Measurements from ENCODE around the gene HSBP1L1.

The HSBP1L1 gene

DNA sequence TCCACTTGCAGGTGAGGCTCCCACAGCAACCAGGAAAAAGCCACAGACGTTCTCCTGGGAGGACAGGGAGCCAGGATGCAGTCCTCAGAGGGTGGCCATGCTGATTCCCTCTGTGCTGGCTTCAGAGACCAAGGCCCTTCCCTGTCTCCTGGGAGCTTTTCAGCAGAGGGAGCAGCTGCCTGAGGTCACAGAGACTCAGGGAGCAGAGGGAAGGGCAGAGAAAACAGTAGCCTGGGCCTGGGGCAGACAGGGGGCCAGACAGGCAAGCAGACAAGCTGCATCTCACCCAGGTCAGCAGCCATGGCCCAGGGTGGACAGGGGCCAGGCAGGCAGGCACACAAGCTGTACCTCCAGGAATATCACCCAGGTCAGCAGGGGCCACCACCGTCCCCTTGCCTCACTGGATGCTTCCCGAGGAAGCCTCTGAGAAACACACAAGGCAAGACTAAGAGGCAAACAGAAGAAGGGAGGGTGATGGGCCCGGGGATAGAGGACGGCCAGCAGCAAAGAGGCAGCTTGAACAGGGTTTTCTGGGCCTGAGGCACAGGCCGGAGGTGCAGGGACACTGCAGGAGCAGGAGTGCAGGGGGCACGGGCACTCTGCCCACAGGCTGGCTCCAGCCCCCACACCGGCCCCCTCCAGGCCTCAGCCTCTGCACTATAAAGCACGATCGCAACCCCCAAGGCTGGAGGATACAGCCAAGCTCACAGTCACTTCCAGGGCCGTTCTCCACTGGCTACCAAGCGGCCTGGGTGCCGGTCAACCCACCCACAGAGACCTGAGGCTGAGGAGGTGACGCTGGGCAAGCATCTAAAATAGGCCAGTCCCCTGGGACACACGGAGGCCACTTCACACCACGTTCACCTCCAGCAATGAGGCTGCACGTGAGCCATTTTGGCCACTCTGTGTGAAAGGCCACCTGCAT is 19.1 kb upstream of the HSBP1L1 start:
- no peak overlapping the region for H3K4me3 ChIP-seq (ENCODE audit: low read depth, low read length)
- no peak for DNase-seq (ENCODE audit: low read depth)
- TF ChIP-seq MYC (IDR thresholded peaks at IDR 0.05; ENCODE audit: low read depth, low read length) = no peak
- TF ChIP-seq, protein P1, sequence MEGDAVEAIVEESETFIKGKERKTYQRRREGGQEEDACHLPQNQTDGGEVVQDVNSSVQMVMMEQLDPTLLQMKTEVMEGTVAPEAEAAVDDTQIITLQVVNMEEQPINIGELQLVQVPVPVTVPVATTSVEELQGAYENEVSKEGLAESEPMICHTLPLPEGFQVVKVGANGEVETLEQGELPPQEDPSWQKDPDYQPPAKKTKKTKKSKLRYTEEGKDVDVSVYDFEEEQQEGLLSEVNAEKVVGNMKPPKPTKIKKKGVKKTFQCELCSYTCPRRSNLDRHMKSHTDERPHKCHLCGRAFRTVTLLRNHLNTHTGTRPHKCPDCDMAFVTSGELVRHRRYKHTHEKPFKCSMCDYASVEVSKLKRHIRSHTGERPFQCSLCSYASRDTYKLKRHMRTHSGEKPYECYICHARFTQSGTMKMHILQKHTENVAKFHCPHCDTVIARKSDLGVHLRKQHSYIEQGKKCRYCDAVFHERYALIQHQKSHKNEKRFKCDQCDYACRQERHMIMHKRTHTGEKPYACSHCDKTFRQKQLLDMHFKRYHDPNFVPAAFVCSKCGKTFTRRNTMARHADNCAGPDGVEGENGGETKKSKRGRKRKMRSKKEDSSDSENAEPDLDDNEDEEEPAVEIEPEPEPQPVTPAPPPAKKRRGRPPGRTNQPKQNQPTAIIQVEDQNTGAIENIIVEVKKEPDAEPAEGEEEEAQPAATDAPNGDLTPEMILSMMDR (IDR thresholded peaks at IDR 0.05; ENCODE audit: low read depth, low read length) = peak; percentile 1

DNA sequence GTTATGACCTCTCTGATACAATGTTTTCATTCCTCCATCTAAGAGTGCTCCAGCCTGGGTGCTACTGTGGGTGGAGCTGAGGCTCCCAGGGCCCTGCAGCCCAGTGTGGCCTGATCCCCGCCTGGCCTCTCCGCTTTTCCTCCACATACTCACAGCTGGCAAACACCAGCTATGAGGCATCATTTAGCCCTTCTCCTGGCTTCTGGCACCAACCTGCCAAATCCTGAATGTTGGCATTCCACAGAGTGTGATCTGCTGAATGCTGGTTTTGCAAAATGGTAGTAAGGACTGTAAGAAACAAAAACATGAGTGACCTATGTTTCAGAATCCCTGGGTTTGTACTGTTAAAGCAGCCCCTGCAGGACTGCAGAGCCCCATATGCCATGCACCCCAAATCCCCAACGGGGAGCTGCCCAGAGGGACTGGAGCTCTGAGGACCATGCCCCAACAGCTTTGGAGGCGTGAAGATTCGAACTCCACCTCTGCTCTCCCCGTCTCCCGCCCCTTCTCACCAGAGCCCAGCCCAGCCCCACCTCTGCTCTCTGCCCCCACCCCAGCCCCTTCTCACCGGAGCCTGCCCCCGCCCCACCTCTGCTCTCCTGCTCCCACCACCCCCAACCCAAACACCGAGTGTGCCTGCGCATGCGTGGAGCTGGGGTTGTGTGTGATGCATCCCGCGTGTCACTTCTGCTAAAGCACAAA is 17.2 kb upstream of the HSBP1L1 start:
- TF ChIP-seq, protein P1 (IDR thresholded peaks at IDR 0.05; ENCODE audit: low read depth, low read length) = no peak
- TF ChIP-seq, protein P2, sequence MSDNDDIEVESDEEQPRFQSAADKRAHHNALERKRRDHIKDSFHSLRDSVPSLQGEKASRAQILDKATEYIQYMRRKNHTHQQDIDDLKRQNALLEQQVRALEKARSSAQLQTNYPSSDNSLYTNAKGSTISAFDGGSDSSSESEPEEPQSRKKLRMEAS (IDR thresholded peaks at IDR 0.05; ENCODE audit: low read depth, low read length) = no peak
- TF ChIP-seq MYC (IDR thresholded peaks at IDR 0.05; ENCODE audit: low read depth, low read length) (no peak), POLR2A (IDR thresholded peaks at IDR 0.05; ENCODE audit: extremely low read depth, insufficient read length) (no peak)
- no peak overlapping the region for H3K4me3 ChIP-seq (ENCODE audit: low read depth, low read length)
- DNase-seq (ENCODE audit: low read depth) = no peak

DNA sequence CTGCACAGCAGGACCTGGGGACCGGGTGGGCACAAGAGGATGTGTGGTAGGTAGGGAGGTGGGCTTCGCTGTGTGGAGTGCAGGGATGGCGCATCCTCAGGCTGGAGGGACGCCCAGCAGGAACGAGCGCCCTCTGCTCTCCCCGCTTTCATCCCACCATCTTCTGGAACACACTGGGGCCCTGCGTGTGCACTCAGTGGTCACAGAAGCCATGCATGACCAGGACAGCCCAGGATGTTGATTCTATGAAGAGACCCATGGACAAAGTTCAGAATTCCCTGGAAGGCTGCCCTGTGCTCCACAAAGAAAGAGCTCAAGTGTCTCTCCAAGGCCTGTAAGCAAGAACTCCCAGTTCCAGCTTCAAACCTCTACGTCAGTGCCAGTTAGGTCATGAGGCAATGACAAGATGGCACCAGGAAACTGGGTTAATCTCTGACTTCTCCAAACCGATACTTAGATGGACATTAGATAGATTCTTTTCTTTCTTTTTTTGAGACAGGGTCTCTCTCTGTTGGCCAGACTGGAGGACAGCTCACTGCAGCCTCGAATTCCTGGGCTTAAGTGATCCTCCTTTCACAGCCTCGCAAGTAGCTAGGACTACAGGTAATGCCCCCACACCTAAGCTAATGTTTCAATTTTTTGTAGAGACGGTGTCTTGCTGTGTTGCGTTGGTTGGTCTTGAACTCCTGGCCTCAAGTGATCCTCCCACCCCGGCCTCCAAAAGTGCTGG is 16.4 kb upstream of the HSBP1L1 start:
- TF ChIP-seq, protein P2 (IDR thresholded peaks at IDR 0.05; ENCODE audit: low read depth, low read length) = no peak
- TF ChIP-seq POLR2A (IDR thresholded peaks at IDR 0.05; ENCODE audit: extremely low read depth, insufficient read length) (no peak), MYC (IDR thresholded peaks at IDR 0.05; ENCODE audit: low read depth, low read length) (no peak)
- TF ChIP-seq, protein P1 (IDR thresholded peaks at IDR 0.05; ENCODE audit: low read depth, low read length) = no peak
- no peak for DNase-seq (ENCODE audit: low read depth)
- H3K4me3 ChIP-seq (ENCODE audit: low read depth, low read length) = no peak overlapping the region

DNA sequence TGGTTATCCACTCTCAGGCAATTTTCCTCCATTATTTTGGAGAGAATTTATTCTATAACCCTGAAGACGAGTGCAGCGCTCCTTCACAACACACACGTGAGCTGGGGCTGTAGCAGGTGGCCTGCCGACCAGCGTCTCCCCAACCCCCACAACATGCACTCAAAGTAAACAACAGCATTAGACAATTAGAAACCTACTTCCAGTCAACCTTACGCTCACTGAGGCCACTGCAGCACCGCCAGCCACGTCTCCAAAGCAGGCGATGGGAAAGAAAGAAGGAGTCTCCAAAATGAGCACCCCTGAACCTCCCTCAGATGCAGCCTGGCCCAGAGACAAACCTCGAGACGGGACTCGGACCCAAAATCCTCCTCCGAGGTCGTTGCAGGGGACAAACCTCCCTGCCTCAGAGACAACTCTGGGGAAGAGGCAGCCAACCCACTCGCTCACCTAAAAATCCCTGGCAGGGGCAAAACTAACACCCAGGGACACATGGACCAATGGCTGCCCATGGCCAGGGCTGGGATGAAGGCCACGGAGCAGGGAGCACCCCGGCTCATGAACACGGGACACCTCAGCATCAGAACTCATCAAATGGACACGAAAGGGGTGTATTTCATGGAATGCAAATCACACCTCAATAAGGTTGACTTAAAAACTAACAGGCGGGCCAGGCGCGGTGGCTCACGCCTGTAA is 15.6 kb upstream of the HSBP1L1 start:
- no peak overlapping the region for H3K4me3 ChIP-seq (ENCODE audit: low read depth, low read length)
- TF ChIP-seq POLR2A (IDR thresholded peaks at IDR 0.05; ENCODE audit: extremely low read depth, insufficient read length) = no peak
- TF ChIP-seq, protein P2 (IDR thresholded peaks at IDR 0.05; ENCODE audit: low read depth, low read length) = no peak
- no peak for TF ChIP-seq MYC (IDR thresholded peaks at IDR 0.05; ENCODE audit: low read depth, low read length)
- TF ChIP-seq, protein P1 (IDR thresholded peaks at IDR 0.05; ENCODE audit: low read depth, low read length) = no peak
- no peak for DNase-seq (ENCODE audit: low read depth)

DNA sequence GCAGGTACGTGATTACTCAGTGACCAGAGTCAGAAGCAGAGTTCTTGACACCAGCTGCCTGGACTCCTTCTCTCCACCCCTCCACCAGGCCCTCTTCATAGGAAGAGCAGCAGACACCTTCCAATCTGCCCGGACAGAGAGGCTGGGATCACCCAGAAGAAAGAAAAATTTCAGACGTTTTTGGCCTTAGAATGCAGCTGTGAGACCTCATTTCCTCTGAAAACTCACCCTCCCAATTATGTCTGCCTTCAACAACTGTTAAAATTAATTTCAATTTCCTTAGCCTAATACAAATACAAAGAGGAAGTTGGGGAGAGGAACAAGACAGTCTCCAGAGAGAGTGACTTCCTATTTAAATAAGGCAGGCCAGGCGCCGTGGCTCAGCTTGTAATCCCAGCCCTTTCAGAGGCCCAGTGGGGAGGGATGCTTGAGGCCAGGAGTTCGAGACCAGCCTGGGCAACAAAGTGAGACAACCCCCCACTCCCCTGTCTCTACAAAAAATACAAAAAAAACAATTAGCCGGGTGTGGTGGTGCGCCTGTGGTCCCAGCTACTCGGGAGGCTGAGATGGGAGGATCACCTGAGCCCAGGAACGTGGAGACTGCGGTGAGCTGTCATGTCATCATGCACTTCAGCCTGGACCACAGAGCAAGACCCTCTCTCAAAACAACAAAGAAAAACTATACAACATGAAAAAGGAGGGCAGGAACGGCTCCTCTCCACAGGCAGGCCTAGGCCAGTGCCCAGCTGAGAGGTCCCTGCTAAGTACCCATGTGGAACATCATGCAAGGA is 14.6 kb upstream of the HSBP1L1 start:
- peak overlapping the region; percentile 67 for H3K4me3 ChIP-seq (ENCODE audit: low read depth, low read length)
- TF ChIP-seq MYC (IDR thresholded peaks at IDR 0.05; ENCODE audit: low read depth, low read length) = peak; percentile 22; the same call in 1 of the 2 replicates
- TF ChIP-seq, protein P1 (IDR thresholded peaks at IDR 0.05; ENCODE audit: low read depth, low read length) = no peak
- peak; percentile 93 for DNase-seq (ENCODE audit: low read depth)

Measured in NB4 (cell line).